ENCODE measurements around the gene ISCA1.

The ISCA1 gene

GRCh38 chr9:86282077-86282978 is at the start of gene ISCA1:
Gene ISCA1 (minus strand): TSS chr9:86282538. CDS start chr9:86282458, 80 bp downstream.
- TF ChIP-seq, protein P1, sequence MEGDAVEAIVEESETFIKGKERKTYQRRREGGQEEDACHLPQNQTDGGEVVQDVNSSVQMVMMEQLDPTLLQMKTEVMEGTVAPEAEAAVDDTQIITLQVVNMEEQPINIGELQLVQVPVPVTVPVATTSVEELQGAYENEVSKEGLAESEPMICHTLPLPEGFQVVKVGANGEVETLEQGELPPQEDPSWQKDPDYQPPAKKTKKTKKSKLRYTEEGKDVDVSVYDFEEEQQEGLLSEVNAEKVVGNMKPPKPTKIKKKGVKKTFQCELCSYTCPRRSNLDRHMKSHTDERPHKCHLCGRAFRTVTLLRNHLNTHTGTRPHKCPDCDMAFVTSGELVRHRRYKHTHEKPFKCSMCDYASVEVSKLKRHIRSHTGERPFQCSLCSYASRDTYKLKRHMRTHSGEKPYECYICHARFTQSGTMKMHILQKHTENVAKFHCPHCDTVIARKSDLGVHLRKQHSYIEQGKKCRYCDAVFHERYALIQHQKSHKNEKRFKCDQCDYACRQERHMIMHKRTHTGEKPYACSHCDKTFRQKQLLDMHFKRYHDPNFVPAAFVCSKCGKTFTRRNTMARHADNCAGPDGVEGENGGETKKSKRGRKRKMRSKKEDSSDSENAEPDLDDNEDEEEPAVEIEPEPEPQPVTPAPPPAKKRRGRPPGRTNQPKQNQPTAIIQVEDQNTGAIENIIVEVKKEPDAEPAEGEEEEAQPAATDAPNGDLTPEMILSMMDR (IDR thresholded peaks at IDR 0.05; ENCODE audit: low read depth, low read length), result no peak
- DNase-seq (ENCODE audit: extremely low read depth, low read depth), result peak; percentile 73

GRCh38 chr9:86330186-86330585 is 47.8 kb upstream of the ISCA1 start:
- DNase-seq (ENCODE audit: extremely low read depth, low read depth), result no peak
- TF ChIP-seq, protein P1 (IDR thresholded peaks at IDR 0.05; ENCODE audit: low read depth, low read length), result no peak

- no peak for DNase-seq (ENCODE audit: extremely low read depth, low read depth)
- TF ChIP-seq, protein P1 (IDR thresholded peaks at IDR 0.05; ENCODE audit: low read depth, low read length), result no peak
Observed at GRCh38 chr9:86329649-86330048, 47.3 kb upstream of the ISCA1 start.

GRCh38 chr9:86328156-86328555 is 45.8 kb upstream of the ISCA1 start:
- DNase-seq (ENCODE audit: extremely low read depth, low read depth), result no peak
- TF ChIP-seq, protein P1 (IDR thresholded peaks at IDR 0.05; ENCODE audit: low read depth, low read length), result no peak

DNA sequence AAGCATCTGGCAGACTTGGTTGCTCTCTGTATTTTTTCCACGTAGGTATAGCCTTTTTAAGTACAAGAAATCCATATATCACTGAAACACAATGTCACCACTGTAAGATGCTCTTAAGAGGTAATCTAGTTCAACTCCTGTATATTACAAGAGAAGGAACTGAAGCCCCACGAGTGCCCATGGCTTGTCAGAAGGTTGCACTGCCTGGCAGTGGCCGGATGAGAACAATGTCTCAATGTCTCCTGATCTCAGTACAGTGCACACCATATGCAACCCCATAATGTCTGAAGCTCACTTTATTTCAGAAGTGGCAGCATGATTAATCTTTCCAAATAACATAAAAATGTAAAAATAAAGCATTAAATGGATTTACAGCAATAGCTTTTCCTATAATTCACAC is 44.2 kb upstream of the ISCA1 start:
- TF ChIP-seq, protein P1 (IDR thresholded peaks at IDR 0.05; ENCODE audit: low read depth, low read length), result no peak
- DNase-seq (ENCODE audit: extremely low read depth, low read depth), result no peak

GRCh38 chr9:86324901-86325300 is 42.6 kb upstream of the ISCA1 start:
- TF ChIP-seq, protein P1 (IDR thresholded peaks at IDR 0.05; ENCODE audit: low read depth, low read length), result no peak
- no peak for DNase-seq (ENCODE audit: extremely low read depth, low read depth)

DNA sequence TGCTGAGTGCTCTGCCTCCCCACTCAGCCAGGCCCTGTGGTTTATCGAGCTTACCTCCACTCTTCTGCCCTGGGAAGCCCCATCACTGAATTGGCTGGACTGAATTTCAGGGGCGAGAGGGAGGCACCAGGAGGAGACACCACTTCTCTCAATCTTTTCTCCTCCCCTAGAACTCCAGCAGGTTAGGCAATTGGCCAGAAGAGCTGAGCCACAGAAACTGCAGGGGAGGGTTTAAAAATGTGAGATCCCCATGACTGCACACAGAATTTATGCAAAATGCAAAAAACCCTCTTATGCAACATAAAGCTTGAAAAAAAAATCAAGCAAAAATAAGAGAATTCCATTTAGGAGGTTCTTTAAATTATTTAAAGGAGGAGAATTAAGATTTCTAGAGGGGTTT is 42.0 kb upstream of the ISCA1 start:
- no peak for DNase-seq (ENCODE audit: extremely low read depth, low read depth)
- TF ChIP-seq, protein P1 (IDR thresholded peaks at IDR 0.05; ENCODE audit: low read depth, low read length), result no peak

Measured in AG09319 (cell line).